ENCODE measurements around the gene NWD2.

- no peak for TF ChIP-seq REST (IDR thresholded peaks at IDR 0.05; ENCODE audit: insufficient replicate concordance, low read depth)
- no peak for TF ChIP-seq CTCF (IDR thresholded peaks at IDR 0.05; ENCODE audit: insufficient read depth, low read length)
- TF ChIP-seq POLR2AphosphoS5 (IDR thresholded peaks at IDR 0.05; ENCODE audit: low read depth), result no peak
Measured at GRCh38 chr4:37436546-37436945, 192.0 kb downstream of the NWD2 start.
